Ovary (tissue), 9 donors: ENCODE results near the gene DHRS3. TPM values are rescaled to one million over a fixed set of nuclear protein-coding genes. Genes with fewer than 3 reads are reported as not detected.

ENCODE experiments used
- DNase-seq, 5 donors: peaks; one replicate each; pipeline ENCODE4 v3.0.0-alpha.2; 2019 to 2020
- H3K27ac ChIP-seq, 2 donors: fragments of 200-600 bp; one replicate each; pipeline versions ENCODE4 v1.5.1 to v1.8.0; 2019 to 2022
- H3K27me3 ChIP-seq: fragments of 200-600 bp; one replicate; pipeline ENCODE4 v1.8.0; 2022
- H3K36me3 ChIP-seq: fragments of 200-600 bp; sonication (generic); one replicate; pipeline ENCODE4 v1.5.1; 2019
- H3K4me1 ChIP-seq: one replicate; pipeline ENCODE4 v1.8.1; 2013; ENCODE audit warnings: mild to moderate bottlenecking, moderate library complexity; ENCODE audit not compliant: insufficient read depth
- H3K4me3 ChIP-seq: fragments of 200-600 bp; sonication (generic); one replicate; pipeline ENCODE4 v1.5.1; 2017
- H3K9me3 ChIP-seq, 2 donors: fragments of 200-600 bp in 1 of 2; sonication (generic) in 1 of 2; one replicate each; pipeline versions ENCODE4 v1.5.1 to v1.8.1; 2013 to 2019; ENCODE audit warnings: mild to moderate bottlenecking in 1 of 2, moderate library complexity in 1 of 2
- EP300 ChIP-seq: sonication (generic); formaldehyde crosslinking; IDR thresholded peaks from one replicate; pipeline ENCODE4 v1.6.1; 2017; ENCODE audit warnings: antibody characterized with exemption
- POLR2A ChIP-seq: fragments of 450-650 bp; IDR thresholded peaks from one replicate; pipeline ENCODE4 v1.6.1; 2017; ENCODE audit warnings: antibody characterized with exemption, mild to moderate bottlenecking, moderate library complexity
- WGBS, 3 donors: extraction: QIAGEN DNeasy Blood & Tissue Kit in 1 of 3; methylation state at CpG; one replicate each; pipeline versions ENCODE4 v1.1.5 to v1.1.7; 2013 to 2017; 5-methylcytosine and 5-hydroxymethylcytosine counted together
- intact Hi-C, 4 donors: fragments of 100-400 bp; cut with DNase I; formaldehyde crosslinking; loops; one replicate each; pipeline versions ENCODE4 v1.11.0 to v1.15.1; 2022 to 2023
- polyA plus RNA-seq, 2 donors: library from polyadenylated mRNA; stranded (reverse); fragments of 200-250 nt in 1 of 2; fragments of 350-450 nt in 1 of 2; fragmentation: Illumina TruSeq in 1 of 2; extraction: RNeasy Lipid Tissue Mini Kit (QIAGEN cat#74804) in 1 of 2; gene quantifications; one replicate each; pipeline ENCODE4 v1.2.3, GENCODE V29; 2013 to 2014
- total RNA-seq, 7 donors: library from RNA; depleted of rRNA in 2 of 7; stranded (reverse); fragments of >200 nt in 2 of 7; fragmentation: NEBNext Ultra II Directional in 3 of 7; extraction: Animal tissue kit (Norgen Biotek cat#: 25700) in 3 of 7; gene quantifications; one replicate each; pipeline versions ENCODE4 v1.1.0 to v1.2.4, GENCODE V29; 2016 to 2023
- TF ChIP-seq, protein P1 (sequence below), 3 donors: fragments of 450-650 bp in 2 of 3; fragments of 200-600 bp in 1 of 3; IDR thresholded peaks; one replicate each; pipeline versions ENCODE4 v1.5.1 to v1.8.0; 2016 to 2022; ENCODE audit warnings: antibody characterized with exemption in 3 of 3, mild to moderate bottlenecking in 1 of 3
- donor health status: DM: no; HTN: no; CAD: no; lungs with moderate emphysema.
- donor health status: DM: no; HTN: no; CAD: no.
- donor health status: Bipolar disorder and iron deficiency.
- donor health status: DM: yes; HTN: yes; CAD: no.
- donor health status: DM: no; HTN: no; CAD: no.
- donor health status: DM: yes; HTN: yes; CAD: no.

Gene DHRS3
- total and polyA plus RNA-seq, 9 donors: 25.8 to 92.3 (median 48.3) TPM

- TF ChIP-seq EP300: no peak
- TF ChIP-seq, protein P1, sequence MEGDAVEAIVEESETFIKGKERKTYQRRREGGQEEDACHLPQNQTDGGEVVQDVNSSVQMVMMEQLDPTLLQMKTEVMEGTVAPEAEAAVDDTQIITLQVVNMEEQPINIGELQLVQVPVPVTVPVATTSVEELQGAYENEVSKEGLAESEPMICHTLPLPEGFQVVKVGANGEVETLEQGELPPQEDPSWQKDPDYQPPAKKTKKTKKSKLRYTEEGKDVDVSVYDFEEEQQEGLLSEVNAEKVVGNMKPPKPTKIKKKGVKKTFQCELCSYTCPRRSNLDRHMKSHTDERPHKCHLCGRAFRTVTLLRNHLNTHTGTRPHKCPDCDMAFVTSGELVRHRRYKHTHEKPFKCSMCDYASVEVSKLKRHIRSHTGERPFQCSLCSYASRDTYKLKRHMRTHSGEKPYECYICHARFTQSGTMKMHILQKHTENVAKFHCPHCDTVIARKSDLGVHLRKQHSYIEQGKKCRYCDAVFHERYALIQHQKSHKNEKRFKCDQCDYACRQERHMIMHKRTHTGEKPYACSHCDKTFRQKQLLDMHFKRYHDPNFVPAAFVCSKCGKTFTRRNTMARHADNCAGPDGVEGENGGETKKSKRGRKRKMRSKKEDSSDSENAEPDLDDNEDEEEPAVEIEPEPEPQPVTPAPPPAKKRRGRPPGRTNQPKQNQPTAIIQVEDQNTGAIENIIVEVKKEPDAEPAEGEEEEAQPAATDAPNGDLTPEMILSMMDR (IDR thresholded peaks at IDR 0.05): no peak
- TF ChIP-seq POLR2A: no peak
- Histone ChIP-seq H3K4me1 (peaks cover 1% of the 10 kb centered on the region), H3K9me3 (no peaks in the 10 kb centered on the region), H3K36me3 (no peaks in the 10 kb centered on the region), H3K4me3 (no peak overlapping the region), H3K27ac (no peak overlapping the region), H3K27me3 (no peaks in the 10 kb centered on the region)
- DNase-seq: no peak
- intact Hi-C loops: no loop called here
- 80 to 94% (median 91%) methylated on average over 6 of the region's 6 CpGs for WGBS, 3 donors
Measured at GRCh38 chr1:12630946-12631530, 13.0 kb upstream of the DHRS3 start.

GRCh38 chr1:12629985-12630760, 12.2 kb upstream of the DHRS3 start:
- TF ChIP-seq POLR2A (no peak), EP300 (no peak)
- TF ChIP-seq, protein P1 (IDR thresholded peaks at IDR 0.05): no peak
- Histone ChIP-seq H3K27me3 (no peaks in the 10 kb centered on the region), H3K4me3 (no peak overlapping the region), H3K4me1 (no peaks in the 10 kb centered on the region), H3K9me3 (no peaks in the 10 kb centered on the region), H3K27ac (no peak overlapping the region), H3K36me3 (no peaks in the 10 kb centered on the region)
- no peak for DNase-seq
- 76 to 90% (median 76%) methylated on average over 13 to 15 of the region's 15 CpGs for WGBS, 3 donors
- intact Hi-C loops: loop anchor here in 2 of 4 donors (10.0 kb wide), 1 partner anchor 315 kb away; no protein-coding TSS in a partner anchor

- H3K4me3 ChIP-seq: no peak overlapping the region
- intact Hi-C loops: loop anchor here in 2 of 4 donors (10.0 kb wide), 1 partner anchor 315 kb away; no protein-coding TSS in a partner anchor
- H3K27me3 ChIP-seq: no peaks in the 10 kb centered on the region
- no peaks in the 10 kb centered on the region for H3K4me1 ChIP-seq
- 58 to 69% (median 62%) methylated on average over 1 of the region's 1 CpG for WGBS, 3 donors
- DNase-seq: no peak
- TF ChIP-seq EP300: no peak
- TF ChIP-seq, protein P1 (IDR thresholded peaks at IDR 0.05): no peak
- TF ChIP-seq POLR2A: no peak
- no peaks in the 10 kb centered on the region for H3K9me3 ChIP-seq
- H3K36me3 ChIP-seq: no peaks in the 10 kb centered on the region
- no peak overlapping the region for H3K27ac ChIP-seq
Measured at GRCh38 chr1:12629511-12629956, 11.5 kb upstream of the DHRS3 start.

DNA sequence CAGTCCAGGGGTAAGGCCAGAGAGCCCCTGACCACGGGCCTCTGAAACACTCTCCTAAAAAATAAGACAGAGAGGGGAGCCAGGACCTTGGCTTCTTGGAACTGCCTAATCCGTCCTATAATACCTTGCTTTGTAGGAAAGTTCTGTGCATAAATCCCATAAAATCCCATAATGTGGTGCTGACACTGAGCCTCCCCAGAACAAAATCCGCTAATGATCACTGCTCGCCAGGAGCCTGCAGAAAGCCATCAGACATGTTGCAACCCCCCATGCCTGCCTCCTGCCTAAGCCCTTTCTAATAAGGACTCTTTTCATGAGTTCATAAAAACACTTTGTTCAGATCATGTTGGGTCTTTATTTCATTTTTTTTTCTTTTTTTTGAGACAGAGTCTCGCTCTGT, 9.3 kb upstream of the DHRS3 start:
- Histone ChIP-seq H3K27ac (no peak overlapping the region), H3K36me3 (no peaks in the 10 kb centered on the region), H3K9me3 (no peaks in the 10 kb centered on the region), H3K4me3 (no peak overlapping the region), H3K4me1 (peaks cover 3% of the 10 kb centered on the region), H3K27me3 (no peaks in the 10 kb centered on the region)
- 80 to 83% (median 83%) methylated on average over 5 of the region's 5 CpGs for WGBS, 3 donors
- no peak for DNase-seq
- TF ChIP-seq EP300 (no peak), POLR2A (no peak)
- intact Hi-C loops: loop anchor here in 2 of 4 donors (10.0 kb wide), 1 partner anchor 312 kb away; no protein-coding TSS in a partner anchor

GRCh38 chr1:12626888-12627287, 8.9 kb upstream of the DHRS3 start:
- no peaks in the 10 kb centered on the region for H3K27me3 ChIP-seq
- no peaks in the 10 kb centered on the region for H3K9me3 ChIP-seq
- no peak overlapping the region for H3K27ac ChIP-seq
- DNase-seq: no peak
- WGBS, 3 donors: 66 to 78% (median 68%) methylated on average over 4 of the region's 4 CpGs
- no peak for TF ChIP-seq EP300
- TF ChIP-seq POLR2A: no peak
- TF ChIP-seq, protein P1 (IDR thresholded peaks at IDR 0.05): no peak
- intact Hi-C loops: loop anchor here in 2 of 4 donors (10.0 kb wide), 1 partner anchor 312 kb away; no protein-coding TSS in a partner anchor
- H3K4me1 ChIP-seq: peaks cover 5% of the 10 kb centered on the region
- no peaks in the 10 kb centered on the region for H3K36me3 ChIP-seq
- H3K4me3 ChIP-seq: no peak overlapping the region
